HG03039 (cell line): Measurements from ENCODE around the gene WDR81.
"Not testable (repeated sequence)": the region's sequence is repeated elsewhere in the genome, so short reads cannot be mapped to it uniquely, and the experiment has no call there.

Experiments
- ATAC-seq: cut with Tn5 transposase; IDR thresholded peaks from one replicate; pipeline ENCODE4 v1.9.1; 2021; ENCODE audit warnings: mild to moderate bottlenecking, moderate library complexity; ENCODE audit not compliant: unreplicated experiment

Gene WDR81

GRCh38 chr17:1713160-1713877 is 11.2 kb upstream of the WDR81 start:
- no peak for ATAC-seq

GRCh38 chr17:1713878-1714426 is 10.6 kb upstream of the WDR81 start:
- ATAC-seq = no peak

DNA sequence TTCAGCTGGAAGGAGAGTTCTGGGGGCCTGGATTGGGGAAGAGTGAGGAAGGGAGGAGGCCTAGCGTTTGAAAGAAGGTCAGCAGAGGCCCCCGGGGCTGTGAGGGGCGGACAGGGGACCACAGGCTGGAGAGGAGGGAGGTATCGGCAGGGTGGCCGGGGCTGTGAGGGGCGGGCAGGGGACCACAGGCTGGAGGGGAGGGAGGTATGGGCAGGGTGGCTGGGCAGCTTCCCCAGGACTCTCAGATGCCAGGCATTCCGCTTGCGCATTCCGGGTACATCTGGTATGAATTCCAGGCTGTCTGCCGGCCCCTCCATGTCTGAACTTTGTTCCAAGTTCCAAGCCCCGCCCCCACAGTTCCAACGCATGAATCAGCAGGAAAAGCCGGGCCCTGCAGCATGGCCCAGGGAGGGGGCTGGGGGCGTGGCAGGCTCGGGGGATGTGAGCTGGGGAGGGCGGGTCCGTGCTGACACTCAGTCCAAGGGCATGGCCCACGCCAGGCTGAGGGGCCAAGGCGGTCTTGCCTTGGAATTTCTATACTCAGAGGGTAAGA is 10.0 kb upstream of the WDR81 start:
- no peak for ATAC-seq

DNA sequence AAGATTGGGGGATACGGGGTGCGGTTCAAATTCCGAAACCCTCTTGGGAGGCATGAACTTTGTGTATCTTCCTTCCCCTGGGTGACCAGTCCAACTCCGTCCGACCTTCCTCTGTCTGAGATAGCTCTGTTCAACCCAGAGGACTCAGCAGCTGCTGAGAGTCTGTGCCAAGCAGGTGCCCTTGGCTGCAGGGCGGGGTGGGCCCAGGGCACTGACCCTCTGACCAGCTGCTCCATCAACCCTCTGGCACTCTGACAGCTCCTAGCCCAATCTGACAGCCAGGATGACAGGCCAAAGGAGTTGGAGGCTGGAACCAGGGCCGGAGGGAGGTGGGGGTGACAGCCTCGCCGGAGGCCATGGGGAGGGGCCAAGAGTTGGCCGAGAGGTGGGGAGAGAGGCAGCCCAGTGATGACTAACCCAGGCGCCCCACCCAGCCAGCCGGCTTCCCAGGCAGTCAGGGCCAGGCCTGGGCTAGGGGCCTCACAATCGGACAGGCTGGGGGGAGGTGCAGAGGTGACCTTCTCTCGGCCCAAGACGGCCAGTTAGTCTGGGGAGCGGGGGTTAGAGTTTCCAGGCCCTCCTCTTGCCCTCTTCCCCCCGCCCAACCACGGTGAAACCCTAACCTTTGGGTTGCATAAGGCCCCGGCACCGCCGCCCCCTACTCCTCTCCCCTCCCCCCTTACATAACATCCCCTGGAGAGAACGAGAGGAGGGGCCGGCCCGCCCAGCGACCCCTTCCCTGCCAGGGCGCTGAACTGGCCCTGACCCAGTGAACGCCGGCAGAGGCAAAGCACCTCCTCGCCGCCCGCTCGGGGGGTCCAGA is 9.3 kb upstream of the WDR81 start:
- no peak for ATAC-seq

GRCh38 chr17:1715803-1716075 is 8.8 kb upstream of the WDR81 start:
- no peak for ATAC-seq

- peak; percentile 77 for ATAC-seq
Measured at GRCh38 chr17:1716076-1716911, 8.2 kb upstream of the WDR81 start.

DNA sequence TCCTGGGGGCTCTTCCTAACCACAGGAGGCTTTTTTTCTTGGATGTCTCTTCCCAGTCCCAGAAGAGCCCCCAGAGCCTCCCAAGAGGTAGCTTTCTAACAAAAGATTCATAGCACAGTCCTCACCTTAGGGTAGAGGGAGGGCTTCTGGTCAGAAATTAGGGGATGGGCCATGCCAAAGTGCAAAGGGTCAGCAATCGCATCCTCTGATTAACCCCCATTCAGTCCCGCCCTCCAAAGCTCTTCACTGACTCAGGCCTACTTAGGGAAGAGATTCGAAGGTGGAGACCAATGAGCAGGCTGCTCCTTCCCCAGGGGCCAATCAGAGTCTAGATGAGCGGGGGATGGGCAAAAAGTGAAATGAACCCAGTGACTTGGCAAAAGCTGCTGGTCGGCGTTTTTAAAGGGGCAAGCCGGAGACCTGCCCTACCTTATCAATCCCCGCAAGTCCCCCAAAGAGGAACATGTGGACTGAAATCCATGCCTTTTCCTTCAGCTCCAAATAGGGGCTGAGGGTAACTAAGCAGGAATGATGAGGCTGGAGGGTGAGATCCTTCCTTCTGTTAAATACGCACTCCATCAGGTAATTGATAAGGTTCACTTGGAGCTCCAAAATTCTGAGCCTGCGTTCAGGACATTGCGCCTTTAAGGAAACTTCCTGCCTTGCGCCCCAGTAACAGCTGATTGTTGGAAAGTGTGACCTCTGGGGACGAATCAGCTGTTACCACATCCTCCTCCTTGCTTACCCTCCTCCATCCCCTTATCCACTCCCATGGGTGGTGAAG is 7.4 kb upstream of the WDR81 start:
- ATAC-seq = peak; percentile 33

DNA sequence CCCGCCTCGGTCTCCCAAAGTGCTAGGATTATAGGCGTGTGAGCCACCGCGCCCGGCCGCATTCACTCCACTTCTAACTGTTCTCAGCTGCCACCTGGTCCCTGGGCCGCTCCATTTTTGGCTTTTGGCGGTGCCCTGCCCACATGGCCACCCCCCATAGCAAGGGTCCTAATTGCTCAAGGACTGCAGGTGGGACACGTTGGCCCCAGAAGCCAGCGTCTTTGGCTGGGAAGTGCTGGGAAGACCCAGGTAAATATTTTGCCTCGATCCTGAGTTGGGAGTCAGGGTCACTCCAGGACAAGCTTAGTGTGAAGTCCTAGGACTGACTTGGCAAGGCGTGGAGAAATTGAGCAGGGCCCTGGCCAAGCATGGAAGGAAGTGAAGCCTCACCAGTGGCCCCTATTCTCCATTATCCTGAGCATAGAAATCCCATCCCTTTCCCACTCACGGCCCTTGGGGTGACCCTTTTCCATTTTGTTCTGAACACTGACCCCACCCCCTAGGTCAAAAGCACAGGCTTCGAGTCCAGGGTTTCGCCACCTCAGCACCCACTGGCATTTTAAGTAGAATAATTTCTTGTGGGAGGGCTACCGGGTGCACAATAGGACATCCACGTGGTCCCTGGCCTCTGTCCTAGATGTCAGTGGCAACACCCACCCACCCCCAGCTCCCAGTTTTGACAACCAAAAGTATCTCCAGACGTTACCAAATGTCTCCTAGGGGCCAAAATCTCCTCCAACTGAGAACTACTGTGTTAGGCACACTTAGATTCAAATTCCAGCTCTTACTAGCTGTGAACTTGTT is 5.9 kb upstream of the WDR81 start:
- no peak for ATAC-seq

DNA sequence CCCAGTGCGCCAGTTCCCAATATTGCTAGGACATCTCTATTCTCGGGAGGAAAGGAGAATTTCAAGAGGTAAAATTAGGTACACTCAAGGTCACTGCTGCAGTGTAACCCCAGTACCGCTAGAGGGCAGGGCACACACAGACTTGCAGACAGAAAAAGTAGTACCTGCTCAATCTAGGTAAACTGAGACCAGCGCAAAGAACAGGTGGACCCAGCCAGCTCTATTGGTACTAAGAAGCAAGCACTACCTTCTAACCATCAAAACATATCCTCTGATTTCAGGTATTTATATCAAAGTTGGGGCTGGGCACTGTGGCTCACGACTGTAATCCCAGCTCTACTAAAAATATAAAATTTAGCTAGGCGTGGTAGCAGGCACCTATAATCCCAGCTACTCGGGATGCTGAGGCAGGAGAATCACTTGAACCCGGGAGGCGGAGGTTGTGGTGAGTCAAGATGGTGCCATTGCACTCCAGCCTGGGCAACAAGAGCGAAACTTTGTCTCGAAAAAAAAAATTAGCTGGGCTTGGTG is 3.6 kb upstream of the WDR81 start:
- no peak for ATAC-seq

- not testable (repeated sequence) for ATAC-seq
Measured at GRCh38 chr17:1722022-1722421, 2.5 kb upstream of the WDR81 start.

DNA sequence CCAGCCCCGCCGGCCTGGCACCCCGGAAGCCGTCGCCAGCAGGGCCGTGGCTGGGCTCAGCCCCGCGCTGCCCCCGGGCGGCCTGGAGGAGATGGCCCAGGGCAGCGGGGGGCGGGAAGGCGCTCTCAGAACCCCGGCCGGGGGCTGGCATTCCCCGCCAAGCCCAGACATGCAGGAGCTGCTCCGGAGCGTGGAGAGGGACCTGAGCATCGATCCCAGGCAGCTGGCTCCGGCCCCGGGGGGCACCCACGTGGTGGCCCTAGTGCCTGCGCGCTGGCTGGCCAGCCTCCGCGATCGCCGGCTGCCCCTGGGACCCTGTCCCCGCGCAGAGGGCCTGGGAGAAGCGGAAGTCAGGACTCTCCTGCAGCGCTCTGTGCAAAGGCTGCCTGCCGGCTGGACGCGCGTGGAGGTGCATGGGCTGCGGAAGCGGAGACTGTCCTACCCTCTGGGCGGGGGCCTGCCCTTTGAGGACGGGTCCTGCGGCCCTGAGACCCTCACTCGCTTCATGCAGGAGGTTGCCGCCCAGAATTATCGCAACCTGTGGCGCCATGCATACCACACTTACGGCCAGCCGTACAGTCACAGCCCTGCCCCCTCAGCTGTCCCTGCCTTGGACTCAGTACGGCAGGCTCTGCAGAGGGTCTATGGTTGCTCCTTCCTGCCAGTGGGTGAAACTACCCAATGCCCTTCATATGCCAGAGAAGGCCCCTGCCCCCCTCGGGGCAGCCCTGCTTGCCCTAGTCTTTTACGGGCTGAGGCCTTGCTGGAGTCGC is 551 bp downstream of the WDR81 start:
- peak; percentile 10 for ATAC-seq

DNA sequence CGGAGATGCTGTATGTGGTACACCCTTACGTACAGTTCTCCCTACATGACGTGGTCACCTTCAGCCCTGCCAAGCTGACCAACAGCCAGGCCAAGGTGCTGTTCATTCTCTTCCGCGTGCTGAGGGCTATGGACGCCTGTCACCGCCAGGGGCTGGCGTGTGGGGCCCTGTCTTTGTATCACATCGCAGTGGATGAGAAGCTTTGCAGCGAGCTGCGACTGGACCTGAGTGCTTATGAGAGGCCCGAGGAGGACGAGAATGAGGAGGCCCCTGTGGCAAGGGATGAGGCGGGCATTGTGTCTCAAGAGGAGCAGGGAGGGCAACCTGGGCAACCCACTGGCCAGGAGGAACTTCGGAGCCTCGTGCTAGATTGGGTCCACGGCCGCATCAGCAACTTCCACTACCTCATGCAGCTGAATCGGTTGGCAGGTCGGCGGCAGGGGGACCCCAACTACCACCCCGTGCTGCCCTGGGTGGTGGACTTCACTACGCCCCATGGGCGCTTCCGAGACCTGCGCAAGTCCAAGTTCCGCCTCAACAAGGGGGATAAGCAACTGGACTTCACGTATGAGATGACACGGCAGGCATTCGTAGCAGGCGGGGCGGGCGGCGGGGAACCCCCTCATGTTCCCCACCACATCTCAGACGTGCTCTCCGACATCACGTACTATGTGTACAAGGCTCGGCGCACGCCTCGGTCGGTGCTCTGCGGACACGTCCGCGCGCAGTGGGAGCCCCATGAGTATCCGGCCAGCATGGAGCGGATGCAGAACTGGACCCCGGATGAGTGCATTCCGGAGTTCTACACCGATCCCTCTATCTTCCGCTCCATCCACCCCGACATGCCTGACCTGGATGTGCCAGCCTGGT is 1.4 kb downstream of the WDR81 start:
- ATAC-seq = no peak

DNA sequence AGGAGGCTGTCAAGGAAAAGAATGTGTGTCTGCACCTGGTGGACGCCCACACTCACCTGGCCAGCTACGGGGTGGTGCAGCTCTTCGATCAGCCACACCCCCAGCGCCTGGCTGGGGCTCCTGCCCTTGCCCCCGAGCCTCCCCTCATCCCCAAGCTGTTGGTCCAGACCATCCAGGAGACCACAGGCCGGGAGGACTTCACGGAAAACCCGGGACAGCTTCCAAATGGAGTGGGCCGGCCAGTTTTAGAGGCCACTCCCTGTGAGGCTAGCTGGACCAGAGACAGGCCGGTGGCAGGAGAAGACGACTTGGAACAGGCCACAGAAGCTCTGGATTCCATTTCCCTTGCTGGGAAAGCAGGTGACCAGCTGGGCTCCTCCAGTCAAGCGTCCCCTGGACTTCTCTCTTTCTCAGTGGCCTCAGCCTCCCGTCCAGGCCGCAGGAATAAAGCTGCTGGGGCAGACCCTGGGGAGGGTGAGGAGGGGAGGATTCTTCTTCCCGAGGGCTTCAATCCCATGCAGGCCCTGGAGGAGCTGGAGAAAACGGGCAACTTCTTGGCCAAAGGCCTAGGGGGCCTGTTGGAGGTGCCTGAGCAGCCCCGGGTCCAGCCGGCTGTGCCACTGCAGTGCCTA is 2.2 kb downstream of the WDR81 start:
- no peak for ATAC-seq

GRCh38 chr17:1727258-1727789 is 2.8 kb downstream of the WDR81 start:
- ATAC-seq = no peak

- no peak for ATAC-seq
Measured at GRCh38 chr17:1727876-1728630, 3.5 kb downstream of the WDR81 start.

DNA sequence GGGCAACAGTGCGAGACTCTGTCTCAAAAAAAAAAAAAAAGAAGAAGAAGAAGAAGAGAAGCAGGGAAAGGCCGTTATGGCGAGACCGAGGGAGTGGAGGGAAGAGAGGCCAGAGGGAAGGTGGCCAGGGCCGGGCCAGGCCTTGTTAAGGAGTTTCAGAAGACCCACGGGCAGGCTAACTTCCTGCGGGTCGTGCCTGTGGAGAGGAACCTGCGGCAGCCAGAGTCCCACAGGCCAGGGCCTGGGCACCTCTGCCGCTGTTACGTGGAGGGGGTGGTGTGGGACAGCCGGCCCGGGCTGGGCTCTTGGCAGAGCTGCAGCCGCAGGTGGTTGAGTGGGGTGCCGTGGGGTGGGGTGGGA is 5.4 kb downstream of the WDR81 start:
- ATAC-seq = no peak
